Raji (cell line): ENCODE data around the gene TRABD2B.

Experiments
- POLR2A ChIP-seq: IDR thresholded peaks from 2 replicates; pipeline ENCODE4 v1.6.1; 2011; ENCODE audit warnings: low read depth, low read length, control low read depth; ENCODE audit not compliant: insufficient read depth

The TRABD2B gene

GRCh38 chr1:47968556-47968888 lies 28.7 kb downstream of the TRABD2B start:
- no peak for TF ChIP-seq POLR2A

GRCh38 chr1:47967864-47968555 lies 29.2 kb downstream of the TRABD2B start:
- no peak for TF ChIP-seq POLR2A

GRCh38 chr1:47965816-47966215 lies 31.4 kb downstream of the TRABD2B start:
- TF ChIP-seq POLR2A: no peak

GRCh38 chr1:47964636-47965035 lies 32.5 kb downstream of the TRABD2B start:
- no peak for TF ChIP-seq POLR2A

DNA sequence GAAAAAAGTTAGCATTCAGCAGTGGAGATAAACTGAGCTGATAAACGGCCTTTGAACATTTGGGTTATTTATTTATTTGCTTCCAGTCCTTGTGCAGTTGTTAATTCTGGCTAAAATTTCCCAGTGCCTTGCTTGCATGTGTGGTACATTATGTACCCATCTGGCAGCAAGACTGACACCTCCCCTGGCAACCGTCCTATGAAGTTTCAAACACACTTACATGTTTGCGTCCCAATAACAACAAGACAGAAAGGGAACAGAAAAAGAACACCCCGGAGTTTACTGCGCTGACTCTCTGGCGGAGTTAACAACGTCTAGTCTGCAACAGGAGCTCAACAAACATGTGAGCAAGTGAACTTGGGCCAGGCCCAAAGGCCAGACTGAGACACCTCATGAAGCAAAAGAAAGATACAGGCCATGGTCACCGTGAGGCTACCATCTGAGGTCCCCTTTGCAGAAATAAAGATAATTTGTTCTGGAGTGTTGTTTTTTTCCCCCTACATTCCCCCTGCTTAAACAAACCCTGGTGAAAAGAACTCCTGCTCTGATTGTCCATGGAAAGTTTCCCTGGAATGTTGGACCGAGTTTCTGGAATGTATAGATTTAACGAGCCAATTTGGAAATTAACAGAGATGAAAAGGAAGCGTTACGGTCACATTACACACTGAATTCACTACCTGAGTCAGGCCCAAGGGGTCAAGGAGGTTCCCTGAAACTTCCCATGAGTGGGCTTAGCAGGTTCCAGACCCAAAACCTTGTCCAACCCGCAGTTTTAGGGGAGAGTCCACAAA lies 33.4 kb downstream of the TRABD2B start:
- no peak for TF ChIP-seq POLR2A

- TF ChIP-seq POLR2A: no peak
These were observed 34.3 kb downstream of the TRABD2B start for GRCh38 chr1:47962750-47963492.

GRCh38 chr1:47953661-47954060 lies 43.5 kb downstream of the TRABD2B start:
- no peak for TF ChIP-seq POLR2A

DNA sequence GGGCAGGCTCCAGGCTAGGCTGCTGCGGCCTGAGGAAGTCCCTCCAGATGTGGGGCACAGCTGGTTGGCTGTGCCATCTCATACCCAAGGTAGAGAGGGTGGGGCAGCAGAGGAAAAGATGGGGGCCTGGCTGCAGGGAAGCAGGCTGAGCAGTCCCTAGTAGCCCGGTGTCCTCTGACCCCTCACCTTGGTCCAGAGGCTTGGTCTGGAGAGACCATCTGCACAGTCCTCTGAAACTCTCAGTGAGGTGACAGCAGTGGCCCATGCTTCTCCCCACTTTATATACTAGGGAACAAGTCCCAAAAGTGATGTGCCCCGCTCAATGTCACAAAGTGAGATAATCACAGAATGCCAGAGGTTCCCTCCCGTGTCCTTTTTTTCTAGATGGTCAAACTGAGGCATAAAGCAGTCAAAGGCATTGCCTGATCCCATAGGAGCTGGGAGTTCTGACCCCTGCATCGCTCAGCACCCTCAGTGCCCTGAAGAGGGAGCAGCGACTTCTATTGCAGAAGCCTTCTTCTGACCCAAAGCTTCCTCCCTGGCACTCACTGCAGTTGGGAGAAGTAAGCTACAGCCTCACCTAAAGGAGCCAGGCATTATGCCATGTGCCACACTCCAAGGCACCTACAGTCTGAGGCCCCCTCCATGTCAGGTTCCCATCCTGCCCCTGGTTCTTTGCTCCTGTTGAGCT lies 45.5 kb downstream of the TRABD2B start:
- TF ChIP-seq POLR2A: no peak

- TF ChIP-seq POLR2A: no peak
These were observed 46.2 kb downstream of the TRABD2B start for GRCh38 chr1:47951026-47951425.

GRCh38 chr1:47950471-47950870 lies 46.7 kb downstream of the TRABD2B start:
- TF ChIP-seq POLR2A: no peak

- no peak for TF ChIP-seq POLR2A
These were observed 49.1 kb downstream of the TRABD2B start for GRCh38 chr1:47948126-47948525.

GRCh38 chr1:47947531-47947930 lies 49.7 kb downstream of the TRABD2B start:
- no peak for TF ChIP-seq POLR2A

GRCh38 chr1:47944561-47944960 lies 52.6 kb downstream of the TRABD2B start:
- no peak for TF ChIP-seq POLR2A

- no peak for TF ChIP-seq POLR2A
These were observed 55.0 kb downstream of the TRABD2B start for GRCh38 chr1:47942240-47942629.

- no peak for TF ChIP-seq POLR2A
These were observed 55.5 kb downstream of the TRABD2B start for GRCh38 chr1:47941609-47942239.

- TF ChIP-seq POLR2A: no peak
These were observed 56.4 kb downstream of the TRABD2B start for GRCh38 chr1:47940779-47941178.

- TF ChIP-seq POLR2A: no peak
These were observed 56.9 kb downstream of the TRABD2B start for GRCh38 chr1:47940326-47940725.
